Spleen (tissue), 11 donors: ENCODE results near the gene SCUBE1. TPM values are rescaled to one million over a fixed set of nuclear protein-coding genes. Genes with fewer than 3 reads are reported as not detected.

Experiments
- DNase-seq: peaks from one replicate; pipeline ENCODE4 v3.0.0-alpha.2; 2020
- H3K27ac ChIP-seq, 8 donors: fragments of 200-600 bp; sonication (generic) in 7 of 8; 1 replicate in 4 of 8; 2 replicates in 4 of 8; pipeline versions ENCODE4 v1.5.0 to v1.8.0; 2016 to 2021; ENCODE audit warnings: inconsistent platforms in 4 of 8, mild to moderate bottlenecking in 4 of 8, moderate library complexity in 1 of 8
- H3K27me3 ChIP-seq, 7 donors: fragments of 200-600 bp; sonication (generic) in 6 of 7; replicated peaks in 1 of 7; 1 replicate in 4 of 7; 2 replicates in 3 of 7; pipeline versions ENCODE4 v1.5.0 to v1.8.0; 2016 to 2021; ENCODE audit warnings: inconsistent platforms in 3 of 7, mild to moderate bottlenecking in 1 of 7
- H3K36me3 ChIP-seq, 6 donors: fragments of 200-600 bp; sonication (generic) in 5 of 6; 1 replicate in 4 of 6; 2 replicates in 2 of 6; pipeline versions ENCODE4 v1.5.0 to v1.8.0; 2016 to 2021; ENCODE audit warnings: inconsistent platforms in 2 of 6
- H3K4me1 ChIP-seq, 6 donors: fragments of 200-600 bp; sonication (generic) in 5 of 6; 1 replicate in 3 of 6; 2 replicates in 3 of 6; pipeline versions ENCODE4 v1.5.0 to v1.8.0; 2016 to 2021; ENCODE audit warnings: inconsistent platforms in 3 of 6
- H3K4me3 ChIP-seq, 8 donors: fragments of 200-600 bp; sonication (generic) in 7 of 8; 1 replicate in 4 of 8; 2 replicates in 4 of 8; pipeline versions ENCODE4 v1.5.0 to v1.8.0; 2016 to 2021; ENCODE audit warnings: inconsistent platforms in 4 of 8, mild to moderate bottlenecking in 4 of 8, moderate library complexity in 2 of 8
- H3K9me3 ChIP-seq, 8 donors: fragments of 200-600 bp; sonication (generic) in 7 of 8; 1 replicate in 4 of 8; 2 replicates in 4 of 8; pipeline versions ENCODE4 v1.5.0 to v1.8.0; 2016 to 2021; ENCODE audit warnings: inconsistent platforms in 4 of 8
- CTCF ChIP-seq, 11 experiments: fragments of 200-600 bp in 7 of 11; fragments of 450-650 bp in 4 of 11; sonication (generic) in 4 of 11; IDR thresholded peaks in 8 of 11; conservative IDR thresholded peaks in 3 of 11; 1 replicate in 7 of 11; 2 replicates in 4 of 11; pipeline versions ENCODE4 v1.4.0 to v1.8.0; 2016 to 2021; ENCODE audit warnings: antibody characterized with exemption in 11 of 11, inconsistent platforms in 4 of 11, mild to moderate bottlenecking in 1 of 11
- POLR2A ChIP-seq, 3 donors: fragments of 450-650 bp; IDR thresholded peaks; one replicate each; pipeline ENCODE4 v1.5.1; 2017; ENCODE audit warnings: antibody characterized with exemption in 3 of 3, mild to moderate bottlenecking in 1 of 3
- POLR2AphosphoS5 ChIP-seq, 3 donors: sonication (generic); formaldehyde crosslinking; IDR thresholded peaks; one replicate each; pipeline ENCODE4 v1.5.1; 2017; ENCODE audit warnings: antibody characterized with exemption in 3 of 3
- WGBS, 5 donors: extraction: QIAGEN DNeasy Blood & Tissue Kit in 3 of 5; methylation state at CpG; one replicate each; pipeline versions ENCODE4 v1.1.5 to v1.1.7; 2013 to 2018; 5-methylcytosine and 5-hydroxymethylcytosine counted together
- intact Hi-C: fragments of 100-400 bp; cut with DNase I; formaldehyde crosslinking; loops from one replicate; pipeline ENCODE4 v1.15.0; 2023; ENCODE audit warnings: low total_unique reads
- polyA plus RNA-seq, 3 donors: library from polyadenylated mRNA; stranded (reverse); fragments of 200-250 nt; gene quantifications; one replicate each; pipeline ENCODE4 v1.2.1, GENCODE V29; 2013
- total RNA-seq, 7 donors: library from RNA; depleted of rRNA in 3 of 7; stranded (reverse); fragments of >200 nt in 3 of 7; fragmentation: NEBNext Ultra II Directional in 4 of 7; extraction: Animal tissue kit (Norgen Biotek cat#: 25700) in 4 of 7; gene quantifications; one replicate each; pipeline versions ENCODE4 v1.1.0 to v1.2.1, GENCODE V29; 2016 to 2021
- donor health status: healthy with polysubstance abuse.
- donor health status: DM: no; HTN: no; CAD: no; lungs with moderate emphysema.
- donor health status: DM: no; HTN: no; CAD: no.
- donor health status: Bipolar disorder and iron deficiency.
- donor health status: healthy.
- donor health status: DM: no; HTN: no; CAD: no.
- donor health status: DM: yes; HTN: yes; CAD: no.

SCUBE1 gene
- total and polyA plus RNA-seq, 10 donors = 0.46 to 43.5 (median 15.9) TPM

- intact Hi-C loops = no loop called here
- TF ChIP-seq CTCF (IDR thresholded peaks at IDR 0.05 in 8 of 11, conservative IDR thresholded peaks at IDR 0.05 in 3 of 11) (no peak), POLR2A (IDR thresholded peaks at IDR 0.05) (no peak), POLR2AphosphoS5 (IDR thresholded peaks at IDR 0.05) (no peak)
- peaks cover 0 to 13% (median 0%) of the 10 kb centered on the region in 6 donors for H3K36me3 ChIP-seq
- no peaks in the 10 kb centered on the region for H3K9me3 ChIP-seq
- H3K27ac ChIP-seq = no peak overlapping the region
- H3K27me3 ChIP-seq = peaks cover 0 to 9% (median 0%) of the 10 kb centered on the region in 7 donors
- 73 to 88% (median 81%) methylated on average over 16 to 20 of the region's 20 CpGs for WGBS, 5 donors
- DNase-seq = no peak
- H3K4me3 ChIP-seq = no peak overlapping the region
- H3K4me1 ChIP-seq = peaks cover 0 to 11% (median 4%) of the 10 kb centered on the region in 6 donors
Measured at GRCh38 chr22:43203471-43203981, 139.6 kb downstream of the SCUBE1 start.

DNA sequence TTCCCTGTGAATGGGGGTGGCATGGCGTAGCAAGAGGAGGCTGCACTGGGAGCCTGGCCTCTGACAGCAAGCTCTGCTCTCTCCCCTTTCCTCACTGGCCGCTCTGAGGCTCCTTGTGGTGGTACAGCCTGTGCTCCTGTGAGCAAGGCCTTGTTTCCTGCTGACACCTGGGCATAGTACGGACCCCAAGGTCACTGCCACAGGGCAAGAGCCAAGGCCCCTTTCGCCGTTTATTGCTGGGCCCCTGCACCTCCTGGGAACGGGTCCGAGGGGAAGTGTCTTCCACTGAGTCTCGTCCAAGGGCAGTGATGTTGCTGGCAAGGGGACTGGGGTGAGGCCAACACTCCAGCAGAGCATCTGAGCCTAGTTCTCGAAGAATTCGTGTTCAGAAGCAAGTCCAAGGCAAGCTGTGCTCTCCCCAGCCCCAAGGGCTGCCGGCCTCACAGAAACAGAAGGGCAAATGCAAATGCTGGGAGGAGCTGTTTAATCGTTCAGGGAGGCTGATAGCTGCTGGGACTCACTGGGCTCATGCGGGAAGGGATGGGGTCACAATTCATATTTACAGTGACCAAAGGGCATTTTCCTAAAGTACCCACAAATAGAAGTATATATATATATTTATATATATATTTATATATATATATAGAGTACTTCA lies 140.3 kb downstream of the SCUBE1 start:
- no peaks in the 10 kb centered on the region for H3K9me3 ChIP-seq
- peaks cover 0 to 16% (median 0%) of the 10 kb centered on the region in 7 donors for H3K27me3 ChIP-seq
- H3K4me3 ChIP-seq = no peak overlapping the region
- H3K4me1 ChIP-seq = peaks cover 0 to 11% (median 4%) of the 10 kb centered on the region in 6 donors
- TF ChIP-seq CTCF (IDR thresholded peaks at IDR 0.05 in 8 of 11, conservative IDR thresholded peaks at IDR 0.05 in 3 of 11) = no peak
- no peak for TF ChIP-seq POLR2A (IDR thresholded peaks at IDR 0.05)
- TF ChIP-seq POLR2AphosphoS5 (IDR thresholded peaks at IDR 0.05) = no peak
- no peak overlapping the region for H3K27ac ChIP-seq
- intact Hi-C loops = no loop called here
- peaks cover 0 to 8% (median 0%) of the 10 kb centered on the region in 6 donors for H3K36me3 ChIP-seq
- 76 to 80% (median 79%) methylated on average over 9 to 13 of the region's 13 CpGs for WGBS, 5 donors
- DNase-seq = no peak

DNA sequence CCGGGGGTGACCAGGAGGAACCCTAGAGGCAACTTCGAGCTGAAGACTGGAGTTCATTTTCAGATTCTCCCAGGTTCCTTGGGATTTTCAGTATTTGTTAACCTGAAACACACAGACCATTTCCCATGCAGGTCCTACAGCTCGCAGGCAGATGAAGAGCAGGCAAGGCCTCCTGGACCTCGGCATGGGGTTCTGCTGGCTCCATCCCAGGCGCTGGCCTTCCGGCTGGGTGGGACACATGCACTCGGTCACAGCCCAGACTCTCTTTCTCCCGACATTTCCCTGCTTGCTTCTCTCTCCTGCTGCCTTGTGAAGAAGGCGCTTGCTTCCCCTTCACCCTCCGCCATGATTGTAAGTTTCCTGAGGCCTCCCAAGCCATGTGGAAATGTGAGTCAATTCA lies 140.8 kb downstream of the SCUBE1 start:
- WGBS, 5 donors = 87 to 96% (median 93%) methylated on average over 10 of the region's 10 CpGs
- no peak overlapping the region for H3K27ac ChIP-seq
- no peak for TF ChIP-seq POLR2AphosphoS5 (IDR thresholded peaks at IDR 0.05)
- no peak for TF ChIP-seq POLR2A (IDR thresholded peaks at IDR 0.05)
- no peak for TF ChIP-seq CTCF (IDR thresholded peaks at IDR 0.05 in 8 of 11, conservative IDR thresholded peaks at IDR 0.05 in 3 of 11)
- H3K36me3 ChIP-seq = peaks cover 0 to 3% (median 0%) of the 10 kb centered on the region in 6 donors
- intact Hi-C loops = no loop called here
- no peaks in the 10 kb centered on the region for H3K9me3 ChIP-seq
- no peak overlapping the region for H3K4me3 ChIP-seq
- peaks cover 0 to 21% (median 0%) of the 10 kb centered on the region in 7 donors for H3K27me3 ChIP-seq
- peaks cover 0 to 11% (median 4%) of the 10 kb centered on the region in 6 donors for H3K4me1 ChIP-seq
- no peak for DNase-seq

- DNase-seq = no peak
Measured at GRCh38 chr22:43201486-43202219, 141.5 kb downstream of the SCUBE1 start.

More at GRCh38 chr22:43201486-43202219, 141.5 kb downstream of the SCUBE1 start:
- no peaks in the 10 kb centered on the region for H3K36me3 ChIP-seq
- WGBS, 5 donors = 90 to 94% (median 93%) methylated on average over 25 to 26 of the region's 26 CpGs
- intact Hi-C loops = no loop called here
- H3K27me3 ChIP-seq = peaks cover 0 to 28% (median 0%) of the 10 kb centered on the region in 7 donors
- H3K9me3 ChIP-seq = no peaks in the 10 kb centered on the region
- H3K4me1 ChIP-seq = peaks cover 0 to 5% (median 1%) of the 10 kb centered on the region in 6 donors
- no peak overlapping the region for H3K27ac ChIP-seq
- no peak for TF ChIP-seq POLR2AphosphoS5 (IDR thresholded peaks at IDR 0.05)
- no peak for TF ChIP-seq CTCF (IDR thresholded peaks at IDR 0.05 in 8 of 11, conservative IDR thresholded peaks at IDR 0.05 in 3 of 11)
- no peak for TF ChIP-seq POLR2A (IDR thresholded peaks at IDR 0.05)
- no peak overlapping the region for H3K4me3 ChIP-seq
